Measurements from ENCODE around the gene TOP3B. TPM values are rescaled to one million over a fixed set of nuclear protein-coding genes. Genes with fewer than 3 reads are reported as not detected.

TOP3B gene
- total and polyA plus RNA-seq, 2 experiments from 2014 or later, result 35.7 to 77.7 TPM

- Histone ChIP-seq H3K4me2 (0 out of 2 replicates have a peak overlapping the region, but pooled peaks have one; percentile 12), H3K27me3 (ENCODE audit: insufficient read depth) (no peaks in the 10 kb centered on the region), H3K79me2 (replicated peaks; ENCODE audit: insufficient read depth) (no peaks in the 10 kb centered on the region), H3K4me3 (no peak overlapping the region), H3K36me3 (ENCODE audit: insufficient read depth) (no peaks in the 10 kb centered on the region), H3K27ac (ENCODE audit: low read depth) (peak overlapping the region; percentile 79; the same call in 1 of the 2 replicates), H3K9me2 (ENCODE audit: insufficient read depth) (no peaks in the 10 kb centered on the region), H2AFZ (no peak overlapping the region), H4K20me1 (replicated peaks; ENCODE audit: insufficient read depth) (no peaks in the 10 kb centered on the region; the same call in 1 of the 2 replicates), H3F3A (replicated peaks; ENCODE audit: low read depth) (peaks cover 10% of the 10 kb centered on the region), H3K4me1 (ENCODE audit: insufficient read depth) (peaks cover 51% of the 10 kb centered on the region)
- H3K4me3 Mint-ChIP-seq, result no peak overlapping the region
- peak overlapping the region; percentile 88; the same call in 1 of the 2 replicates for H3K27ac Mint-ChIP-seq
- H3K9me3 Mint-ChIP-seq, result no peaks in the 10 kb centered on the region
- peaks cover 60% of the 10 kb centered on the region for H3K4me1 Mint-ChIP-seq
- H3K27me3 Mint-ChIP-seq (ENCODE audit: insufficient read depth, low read depth, poor library complexity), result peaks cover 31% of the 10 kb centered on the region
- H3K36me3 Mint-ChIP-seq (ENCODE audit: low read depth), result peaks cover 3% of the 10 kb centered on the region; the same call in 2 of the 3 replicates
- ATAC-seq, result no peak
- no peak for DNase-seq (ENCODE audit: low spot score)
- TF ChIP-seq, protein P1, sequence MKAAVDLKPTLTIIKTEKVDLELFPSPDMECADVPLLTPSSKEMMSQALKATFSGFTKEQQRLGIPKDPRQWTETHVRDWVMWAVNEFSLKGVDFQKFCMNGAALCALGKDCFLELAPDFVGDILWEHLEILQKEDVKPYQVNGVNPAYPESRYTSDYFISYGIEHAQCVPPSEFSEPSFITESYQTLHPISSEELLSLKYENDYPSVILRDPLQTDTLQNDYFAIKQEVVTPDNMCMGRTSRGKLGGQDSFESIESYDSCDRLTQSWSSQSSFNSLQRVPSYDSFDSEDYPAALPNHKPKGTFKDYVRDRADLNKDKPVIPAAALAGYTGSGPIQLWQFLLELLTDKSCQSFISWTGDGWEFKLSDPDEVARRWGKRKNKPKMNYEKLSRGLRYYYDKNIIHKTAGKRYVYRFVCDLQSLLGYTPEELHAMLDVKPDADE (IDR thresholded peaks at IDR 0.05), result no peak
- TF ChIP-seq EZH2 (IDR thresholded peaks at IDR 0.05; ENCODE audit: low read depth, unreplicated experiment) (no peak), ZNF114 (CRISPR knock-in tag; IDR thresholded peaks at IDR 0.05) (no peak)
These were observed 62.0 kb downstream of the TOP3B start for GRCh38 chr22:21920341-21921183.

DNA sequence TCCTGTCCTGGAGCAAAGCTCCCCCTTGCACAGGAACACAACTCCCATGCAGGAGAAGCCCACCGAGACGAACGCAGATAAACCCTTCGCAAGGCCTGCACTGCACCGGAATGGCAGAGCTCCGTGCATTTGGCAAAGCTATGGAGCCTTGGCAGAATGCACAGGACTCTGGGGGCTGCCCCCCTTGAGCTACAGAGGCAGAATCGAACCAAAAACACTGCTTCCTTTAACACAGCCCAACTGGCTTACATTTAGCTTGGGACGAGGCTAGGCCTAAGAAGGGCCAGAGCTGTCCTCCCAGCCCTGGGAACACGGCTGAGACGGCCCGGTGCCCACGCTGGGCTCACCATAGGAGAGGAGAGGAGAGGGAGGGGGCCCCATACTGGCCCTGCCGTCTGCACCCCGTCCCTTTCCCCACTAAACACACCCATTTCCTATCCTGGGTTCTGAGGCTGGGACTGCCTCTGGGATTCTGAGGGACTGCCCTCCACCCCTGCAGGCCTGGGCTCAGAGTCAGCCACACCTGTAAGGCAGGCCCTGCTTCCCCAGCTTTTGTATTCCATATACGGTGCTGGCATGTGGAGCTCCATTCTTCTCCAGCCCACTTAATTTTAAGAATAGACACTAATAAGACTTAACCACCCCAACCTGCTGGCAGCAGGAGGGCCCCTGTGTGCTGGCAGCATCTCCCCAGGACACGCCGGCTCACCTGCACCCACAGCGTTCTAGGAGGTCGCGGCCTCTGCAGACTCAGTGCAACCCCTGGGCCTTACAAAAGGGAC lies 62.9 kb downstream of the TOP3B start:
- Histone ChIP-seq H3K9me2 (ENCODE audit: insufficient read depth) (no peaks in the 10 kb centered on the region), H3K4me2 (no peak overlapping the region), H2AFZ (no peak overlapping the region), H3K27me3 (ENCODE audit: insufficient read depth) (no peaks in the 10 kb centered on the region), H3K79me2 (replicated peaks; ENCODE audit: insufficient read depth) (no peaks in the 10 kb centered on the region), H3K27ac (ENCODE audit: low read depth) (peak overlapping the region; percentile 79; the same call in 1 of the 2 replicates), H4K20me1 (replicated peaks; ENCODE audit: insufficient read depth) (no peaks in the 10 kb centered on the region; the same call in 1 of the 2 replicates), H3K4me1 (ENCODE audit: insufficient read depth) (peaks cover 44% of the 10 kb centered on the region), H3K4me3 (no peak overlapping the region), H3K36me3 (ENCODE audit: insufficient read depth) (no peaks in the 10 kb centered on the region), H3F3A (replicated peaks; ENCODE audit: low read depth) (peaks cover 3% of the 10 kb centered on the region)
- Mint-ChIP-seq H3K27ac (peak overlapping the region; percentile 74; the same call in 1 of the 2 replicates), H3K9me3 (no peaks in the 10 kb centered on the region), H3K27me3 (ENCODE audit: insufficient read depth, low read depth, poor library complexity) (peaks cover 31% of the 10 kb centered on the region), H3K4me1 (peaks cover 54% of the 10 kb centered on the region), H3K36me3 (ENCODE audit: low read depth) (no peaks in the 10 kb centered on the region), H3K4me3 (no peak overlapping the region)
- DNase-seq (ENCODE audit: low spot score) (no peak), ATAC-seq (peak; percentile 32)
- no peak for TF ChIP-seq ZNF331 (CRISPR knock-in tag; IDR thresholded peaks at IDR 0.05; ENCODE audit: low read depth)
- no peak for TF ChIP-seq EZH2 (IDR thresholded peaks at IDR 0.05; ENCODE audit: low read depth, unreplicated experiment)
- TF ChIP-seq, protein P1 (IDR thresholded peaks at IDR 0.05), result no peak
- no peak for TF ChIP-seq POLR2AphosphoS5 (IDR thresholded peaks at IDR 0.05; ENCODE audit: low read depth)
- TF ChIP-seq NANOG (IDR thresholded peaks at IDR 0.05; ENCODE audit: borderline replicate concordance), result no peak
- TF ChIP-seq EZH2phosphoT487 (IDR thresholded peaks at IDR 0.05; ENCODE audit: unreplicated experiment), result no peak
- no peak for TF ChIP-seq JUNB (IDR thresholded peaks at IDR 0.05; ENCODE audit: unreplicated experiment)
- TF ChIP-seq CTCF (conservative IDR thresholded peaks at IDR 0.05; ENCODE audit: low read depth in 2 of 2), result no peak
- TF ChIP-seq STAT1 (IDR thresholded peaks at IDR 0.05; ENCODE audit: unreplicated experiment), result no peak
- no peak for TF ChIP-seq CREB1 (CRISPR knock-in tag; IDR thresholded peaks at IDR 0.05; ENCODE audit: low read depth)
- no peak for TF ChIP-seq REST (IDR thresholded peaks at IDR 0.05; ENCODE audit: unreplicated experiment)

All from GM23338 (cell line).